ENCODE data around the gene POLR1H.

Gene POLR1H

GRCh38 chr6:30062471-30063178, 1.6 kb downstream of the POLR1H start:
- no peak for DNase-seq

- no peak for DNase-seq
Measured at GRCh38 chr6:30063315-30063714, 2.2 kb downstream of the POLR1H start.

- no peak for DNase-seq
Measured at GRCh38 chr6:30066082-30066481, 5.0 kb downstream of the POLR1H start.

- DNase-seq, result peak; percentile 99
Measured at GRCh38 chr6:30066577-30067459, 5.8 kb downstream of the POLR1H start, which contains the start of gene PPP1R11. Gene PPP1R11 (plus strand): TSS chr6:30067198. CDS start chr6:30067411, 213 bp downstream.

- no peak for DNase-seq
Measured at GRCh38 chr6:30067460-30068139, 6.5 kb downstream of the POLR1H start.

- DNase-seq, result peak; percentile 30
Measured at GRCh38 chr6:30071081-30071818, 10.2 kb downstream of the POLR1H start.

GRCh38 chr6:30071858-30072257, 10.8 kb downstream of the POLR1H start:
- no peak for DNase-seq

- no peak for DNase-seq
Measured at GRCh38 chr6:30073489-30074235, 12.6 kb downstream of the POLR1H start.

- DNase-seq, result no peak
Measured at GRCh38 chr6:30074331-30075093, 13.4 kb downstream of the POLR1H start.

- DNase-seq, result no peak
Measured at GRCh38 chr6:30075094-30075789, 14.2 kb downstream of the POLR1H start, which contains the start of gene RNF39. Gene RNF39 (minus strand): TSS chr6:30075769. CDS start chr6:30075585, 184 bp downstream.

- no peak for DNase-seq
Measured at GRCh38 chr6:30075790-30076732, 15.0 kb downstream of the POLR1H start.

GRCh38 chr6:30077218-30077617, 16.2 kb downstream of the POLR1H start:
- DNase-seq, result no peak

GRCh38 chr6:30087876-30088275, 26.8 kb downstream of the POLR1H start:
- no peak for DNase-seq

GRCh38 chr6:30091577-30092381, 30.7 kb downstream of the POLR1H start:
- peak; percentile 58 for DNase-seq

- DNase-seq, result no peak
Measured at GRCh38 chr6:30092852-30093543, 31.9 kb downstream of the POLR1H start.

GRCh38 chr6:30093951-30094661, 33.0 kb downstream of the POLR1H start:
- DNase-seq, result no peak

GRCh38 chr6:30096829-30097228, 35.8 kb downstream of the POLR1H start:
- no peak for DNase-seq

All from fibroblast of upper back skin (primary cell).